Ovary (tissue), 3 donors: Measurements from ENCODE around the gene ITPRID2.

ENCODE experiments used
- CTCF ChIP-seq, 3 donors: fragments of 450-650 bp in 2 of 3; fragments of 200-600 bp in 1 of 3; IDR thresholded peaks; one replicate each; pipeline versions ENCODE4 v1.5.1 to v1.8.0; 2016 to 2022; ENCODE audit warnings: antibody characterized with exemption in 3 of 3, mild to moderate bottlenecking in 1 of 3
- EP300 ChIP-seq: sonication (generic); formaldehyde crosslinking; IDR thresholded peaks from one replicate; pipeline ENCODE4 v1.6.1; 2017; ENCODE audit warnings: antibody characterized with exemption
- POLR2A ChIP-seq: fragments of 450-650 bp; IDR thresholded peaks from one replicate; pipeline ENCODE4 v1.6.1; 2017; ENCODE audit warnings: antibody characterized with exemption, mild to moderate bottlenecking, moderate library complexity
- donor health status: DM: no; HTN: no; CAD: no.

GRCh38 chr2:181959508-181959907, 68.0 kb downstream of the ITPRID2 start:
- TF ChIP-seq CTCF (IDR thresholded peaks at IDR 0.05) (no peak), EP300 (no peak), POLR2A (no peak)
